IMR-90 (cell line): ENCODE data around the gene SNX33. TPM values are rescaled to one million over a fixed set of nuclear protein-coding genes. Genes with fewer than 3 reads are reported as not detected.

ENCODE experiments used
- ATAC-seq: fragments of 200-7000 bp; cut with Tn5 transposase; 2 replicates; pipeline ENCODE4 v1.9.1; 2020; ENCODE audit warnings: low read depth, mild to moderate bottlenecking, moderate library complexity
- BruUV-seq: library from RNA; stranded (reverse); fragments of 400-500 nt; replicated peaks from 2 replicates; lab custom pipeline; 2021; lab: Mats Ljungman, UMichigan
- CTCF ChIA-PET: fragments of 300-600 bp; formaldehyde crosslinking; extraction: SDS; loops from one replicate; lab custom pipeline; 2021; ENCODE audit warnings: antibody characterized with exemption; lab: Yijun Ruan, JAX
- POLR2A ChIA-PET: fragments of 300-600 bp; sonication (Branson Sonifier 250); formaldehyde crosslinking; loops from one replicate; lab custom pipeline; 2022; ENCODE audit warnings: antibody characterized with exemption; ENCODE audit not compliant: unreplicated experiment; lab: Charles Lee
- DNase-seq: peaks from one replicate; pipeline ENCODE4 v3.0.0; 2013
- H2AFZ ChIP-seq: replicated peaks from 2 replicates; pipeline ENCODE3; 2013; ENCODE audit warnings: low read length, mild to moderate bottlenecking; ENCODE audit not compliant: poor library complexity
- H2AK5ac ChIP-seq: 2 replicates; pipeline ENCODE4 v1.6.1; 2013; ENCODE audit warnings: low read depth, low read length, inconsistent platforms
- H2AK9ac ChIP-seq: replicated peaks from 2 replicates; pipeline ENCODE3; 2013; ENCODE audit warnings: mild to moderate bottlenecking, low read depth, low read length, moderate library complexity; ENCODE audit not compliant: poor library complexity
- H2BK120ac ChIP-seq: 2 replicates; pipeline ENCODE4 v1.6.1; 2013; ENCODE audit warnings: low read depth, low read length, inconsistent platforms
- H2BK15ac ChIP-seq: 3 replicates; pipeline ENCODE4 v1.6.1; 2013; ENCODE audit warnings: low read depth, low read length, inconsistent platforms
- H2BK20ac ChIP-seq: 2 replicates; pipeline ENCODE4 v1.6.1; 2013; ENCODE audit warnings: low read depth, mild to moderate bottlenecking, inconsistent platforms, low read length, moderate library complexity
- H2BK5ac ChIP-seq: 2 replicates; pipeline ENCODE4 v1.6.1; 2013; ENCODE audit warnings: mild to moderate bottlenecking, low read depth, low read length, inconsistent platforms; ENCODE audit not compliant: poor library complexity, severe bottlenecking
- H3K14ac ChIP-seq: replicated peaks from 2 replicates; pipeline ENCODE4 v1.6.1; 2013; ENCODE audit warnings: low read depth, low read length, inconsistent platforms
- H3K18ac ChIP-seq: 2 replicates; pipeline ENCODE4 v1.6.1; 2013; ENCODE audit warnings: low read depth, low read length, control low read depth
- H3K23ac ChIP-seq: 2 replicates; pipeline ENCODE4 v1.6.1; 2013; ENCODE audit warnings: low read depth, low read length, inconsistent platforms
- H3K27ac ChIP-seq: 2 replicates; pipeline ENCODE4 v1.5.1; 2013; ENCODE audit warnings: mild to moderate bottlenecking, control low read depth, low read length; ENCODE audit not compliant: insufficient read depth
- H3K27me3 ChIP-seq: 2 replicates; pipeline ENCODE4 v1.6.1; 2013; ENCODE audit warnings: low read length; ENCODE audit not compliant: control insufficient read depth, insufficient read depth
- H3K36me3 ChIP-seq: 2 replicates; pipeline ENCODE4 v1.6.1; 2013; ENCODE audit warnings: low read length, mixed read lengths; ENCODE audit not compliant: control insufficient read depth, insufficient read depth
- H3K4ac ChIP-seq: 2 replicates; pipeline ENCODE4 v1.6.1; 2013; ENCODE audit warnings: low read depth, low read length, inconsistent platforms
- H3K4me1 ChIP-seq: 2 replicates; pipeline ENCODE4 v1.6.1; 2013; ENCODE audit warnings: low read length, mixed read lengths; ENCODE audit not compliant: control insufficient read depth, insufficient read depth
- H3K4me2 ChIP-seq: 2 replicates; pipeline ENCODE4 v1.6.1; 2013; ENCODE audit warnings: low read depth, mild to moderate bottlenecking, control low read depth, low read length, moderate library complexity
- H3K4me3 ChIP-seq: 2 replicates; pipeline ENCODE4 v1.5.1; 2013; ENCODE audit warnings: low read depth, mild to moderate bottlenecking, control low read depth, low read length, moderate library complexity; ENCODE audit not compliant: insufficient read depth
- H3K56ac ChIP-seq: 2 replicates; pipeline ENCODE4 v1.6.1; 2013; ENCODE audit warnings: low read length, inconsistent platforms; ENCODE audit not compliant: insufficient read depth; ENCODE audit errors: extremely low read depth
- H3K79me1 ChIP-seq, 2 experiments: 2 replicates each; pipeline ENCODE4 v1.6.1; 2013; ENCODE audit warnings: low read length in 2 of 2, inconsistent platforms in 1 of 2, low read depth in 1 of 2
- H3K9ac ChIP-seq: 2 replicates; pipeline ENCODE4 v1.6.1; 2013; ENCODE audit warnings: low read depth, low read length, control low read depth
- H3K9me1 ChIP-seq: 2 replicates; pipeline ENCODE4 v1.6.1; 2013; ENCODE audit warnings: low read length, inconsistent platforms; ENCODE audit not compliant: insufficient read depth
- H3K9me3 ChIP-seq: 2 replicates; pipeline ENCODE4 v1.6.1; 2013; ENCODE audit warnings: low read length; ENCODE audit not compliant: control insufficient read depth, insufficient read depth
- H4K20me1 ChIP-seq: 2 replicates; pipeline ENCODE4 v1.6.1; 2013; ENCODE audit warnings: low read length, inconsistent platforms; ENCODE audit not compliant: insufficient read depth
- H4K5ac ChIP-seq: 2 replicates; pipeline ENCODE4 v1.6.1; 2013; ENCODE audit warnings: mild to moderate bottlenecking, low read depth, low read length, control low read depth
- H4K8ac ChIP-seq, 2 experiments: 2 replicates each; pipeline ENCODE4 v1.6.1; 2013; ENCODE audit warnings: low read depth in 2 of 2, low read length in 2 of 2, control low read depth in 1 of 2, inconsistent platforms in 1 of 2
- H4K91ac ChIP-seq: 2 replicates; pipeline ENCODE4 v1.6.1; 2013; ENCODE audit warnings: low read depth, low read length, inconsistent platforms; ENCODE audit not compliant: insufficient read depth
- CEBPB ChIP-seq: IDR thresholded peaks from 2 replicates; pipeline ENCODE4 v1.6.1; 2012; ENCODE audit warnings: low read depth, low read length, improper control_type of control experiment
- CHD1 ChIP-seq: IDR thresholded peaks from 2 replicates; pipeline ENCODE4 v1.6.1; 2012; ENCODE audit warnings: low read depth, low read length, improper control_type of control experiment
- MAFK ChIP-seq: IDR thresholded peaks from 2 replicates; pipeline ENCODE4 v1.6.1; 2012; ENCODE audit warnings: low read depth, low read length, improper control_type of control experiment
- MAZ ChIP-seq: IDR thresholded peaks from 2 replicates; pipeline ENCODE4 v1.6.1; 2012; ENCODE audit warnings: low read depth, mild to moderate bottlenecking, low read length, improper control_type of control experiment, moderate library complexity, borderline replicate concordance
- MXI1 ChIP-seq: IDR thresholded peaks from 2 replicates; pipeline ENCODE4 v1.6.1; 2012; ENCODE audit warnings: low read depth, mild to moderate bottlenecking, low read length, moderate library complexity, borderline replicate concordance
- NFE2L2 ChIP-seq: fragments of 150-350 bp; IDR thresholded peaks from 2 replicates; pipeline ENCODE4 v1.6.1; 2016; ENCODE audit warnings: low read depth, mild to moderate bottlenecking, low read length
- RAD21 ChIP-seq: IDR thresholded peaks from 2 replicates; pipeline ENCODE4 v1.6.1; 2012; ENCODE audit warnings: low read length, improper control_type of control experiment
- SMC3 ChIP-seq: fragments of 150-350 bp; IDR thresholded peaks from 2 replicates; pipeline ENCODE4 v1.6.1; 2016; ENCODE audit warnings: low read depth, mild to moderate bottlenecking, antibody characterized with exemption, low read length, moderate library complexity
- WGBS, 2 experiments: methylation state at CpG; one replicate each; pipeline versions ENCODE4 v1.1.5 to v1.1.7; 2013; ENCODE audit warnings: missing lambda C conversion rate in 2 of 2; ENCODE audit not compliant: insufficient read length in 1 of 2; ENCODE audit errors: extremely low coverage in 2 of 2; 5-methylcytosine and 5-hydroxymethylcytosine counted together
- dilution Hi-C: fragments of 300-500 bp; cut with HindIII; formaldehyde crosslinking; loops from one replicate; pipeline ENCODE4 v1.14.3; 2018; ENCODE audit warnings: low sequenced_read_pairs; ENCODE audit not compliant: unreplicated experiment
- in situ Hi-C: fragments of 300-500 bp; cut with MboI; formaldehyde crosslinking; loops from 3 replicates; pipeline ENCODE4 v1.14.3; 2019; ENCODE audit warnings: low sequenced_read_pairs, inconsistent platforms, mixed read lengths
- intact Hi-C: fragments of 100-400 bp; cut with micrococcal nuclease; formaldehyde crosslinking; loops from 2 replicates; pipeline ENCODE4 v1.10.0; 2022
- polyA plus RNA-seq, 3 experiments: library from polyadenylated mRNA; depleted of rRNA; stranded (reverse); fragments of >200 nt; gene quantifications; 2 replicates each; pipeline ENCODE4 v1.2.3, GENCODE V29; 2012; ENCODE audit warnings: low replicate concordance in 1 of 3
- total RNA-seq: library from RNA; depleted of rRNA; stranded (reverse); fragments of >200 nt; gene quantifications from 2 replicates; pipeline ENCODE4 v1.2.3, GENCODE V29; 2012
- TF ChIP-seq, protein P1 (sequence below): conservative IDR thresholded peaks from 2 replicates; pipeline ENCODE4 v1.5.1; 2012; ENCODE audit warnings: mild to moderate bottlenecking, low read depth, low read length, improper control_type of control experiment
- TF ChIP-seq, protein P2 (sequence below): fragments of 150-350 bp; IDR thresholded peaks from 2 replicates; pipeline ENCODE4 v1.6.1; 2017; ENCODE audit warnings: mild to moderate bottlenecking, antibody characterized with exemption, low read length, low read depth
- TF ChIP-seq, protein P3 (sequence below): fragments of 150-350 bp; IDR thresholded peaks from 2 replicates; pipeline ENCODE4 v1.6.1; 2016; ENCODE audit warnings: low read depth, mild to moderate bottlenecking, low read length, moderate library complexity, borderline replicate concordance

Gene SNX33
- total and polyA plus RNA-seq, 2 of the 4 experiments (the other 2 are of a cell fraction) = 12.7 to 14.6 TPM

DNA sequence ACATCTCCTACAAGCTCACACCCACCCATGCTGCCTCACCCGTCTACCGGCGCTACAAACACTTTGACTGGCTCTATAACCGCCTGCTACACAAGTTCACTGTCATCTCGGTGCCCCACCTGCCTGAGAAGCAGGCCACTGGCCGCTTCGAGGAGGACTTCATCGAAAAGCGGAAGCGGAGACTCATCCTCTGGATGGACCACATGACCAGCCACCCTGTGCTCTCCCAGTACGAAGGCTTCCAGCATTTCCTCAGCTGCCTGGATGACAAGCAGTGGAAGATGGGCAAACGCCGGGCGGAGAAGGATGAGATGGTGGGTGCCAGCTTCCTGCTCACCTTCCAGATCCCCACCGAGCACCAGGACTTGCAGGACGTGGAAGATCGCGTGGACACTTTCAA lies 2.1 kb downstream of the SNX33 start:
- Histone ChIP-seq H2AK9ac (no peak overlapping the region), H3K4me1 (peaks cover 46% of the 10 kb centered on the region), H4K20me1 (peaks cover 61% of the 10 kb centered on the region), H2AK5ac (peak overlapping the region; percentile 87), H2AFZ (no peak overlapping the region), H3K79me1 (peaks cover 29 to 88% of the 10 kb centered on the region in 2 experiments), H3K4ac (peak overlapping the region; percentile 8; the same call in 1 of the 2 replicates), H3K23ac (no peak overlapping the region), H3K36me3 (peaks cover 39% of the 10 kb centered on the region), H3K18ac (no peak overlapping the region), H4K91ac (no peak overlapping the region), H3K9me3 (no peaks in the 10 kb centered on the region), H3K14ac (peak overlapping the region; percentile 5; the same call in 1 of the 2 replicates), H3K9ac (no peak overlapping the region), H3K27me3 (no peaks in the 10 kb centered on the region), H3K4me3 (peak overlapping the region; percentile 40), H4K8ac (no peak overlapping the region), H3K56ac (no peak overlapping the region), H3K9me1 (peaks cover 43% of the 10 kb centered on the region), H4K5ac (no peak overlapping the region), H2BK20ac (no peak overlapping the region), H2BK5ac (no peak overlapping the region), H3K27ac (no peak overlapping the region), H2BK15ac (no peak overlapping the region), H3K4me2 (peak overlapping the region; percentile 92), H2BK120ac (no peak overlapping the region)
- no TSS peak for BruUV-seq
- DNase-seq = no peak
- ChIA-PET POLR2A (interaction anchor here (1.0 kb wide), 2 partner anchors 11 to 197 kb away, joined by 3 to 12 read pairs; no protein-coding TSS in a partner anchor), CTCF (no interaction called here)
- 90% methylated on average over 11 of the region's 18 CpGs; no CpG with 5 or more reads in 1 of the 2 experiments for WGBS, 2 experiments
- no peak for ATAC-seq
- intact Hi-C loops = no loop called here
- TF ChIP-seq SMC3 = no peak
- TF ChIP-seq, protein P1, sequence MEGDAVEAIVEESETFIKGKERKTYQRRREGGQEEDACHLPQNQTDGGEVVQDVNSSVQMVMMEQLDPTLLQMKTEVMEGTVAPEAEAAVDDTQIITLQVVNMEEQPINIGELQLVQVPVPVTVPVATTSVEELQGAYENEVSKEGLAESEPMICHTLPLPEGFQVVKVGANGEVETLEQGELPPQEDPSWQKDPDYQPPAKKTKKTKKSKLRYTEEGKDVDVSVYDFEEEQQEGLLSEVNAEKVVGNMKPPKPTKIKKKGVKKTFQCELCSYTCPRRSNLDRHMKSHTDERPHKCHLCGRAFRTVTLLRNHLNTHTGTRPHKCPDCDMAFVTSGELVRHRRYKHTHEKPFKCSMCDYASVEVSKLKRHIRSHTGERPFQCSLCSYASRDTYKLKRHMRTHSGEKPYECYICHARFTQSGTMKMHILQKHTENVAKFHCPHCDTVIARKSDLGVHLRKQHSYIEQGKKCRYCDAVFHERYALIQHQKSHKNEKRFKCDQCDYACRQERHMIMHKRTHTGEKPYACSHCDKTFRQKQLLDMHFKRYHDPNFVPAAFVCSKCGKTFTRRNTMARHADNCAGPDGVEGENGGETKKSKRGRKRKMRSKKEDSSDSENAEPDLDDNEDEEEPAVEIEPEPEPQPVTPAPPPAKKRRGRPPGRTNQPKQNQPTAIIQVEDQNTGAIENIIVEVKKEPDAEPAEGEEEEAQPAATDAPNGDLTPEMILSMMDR = no peak
- TF ChIP-seq MAZ = no peak
- no peak for TF ChIP-seq MXI1
- no peak for TF ChIP-seq CHD1
- no peak for TF ChIP-seq MAFK
- TF ChIP-seq, protein P2, sequence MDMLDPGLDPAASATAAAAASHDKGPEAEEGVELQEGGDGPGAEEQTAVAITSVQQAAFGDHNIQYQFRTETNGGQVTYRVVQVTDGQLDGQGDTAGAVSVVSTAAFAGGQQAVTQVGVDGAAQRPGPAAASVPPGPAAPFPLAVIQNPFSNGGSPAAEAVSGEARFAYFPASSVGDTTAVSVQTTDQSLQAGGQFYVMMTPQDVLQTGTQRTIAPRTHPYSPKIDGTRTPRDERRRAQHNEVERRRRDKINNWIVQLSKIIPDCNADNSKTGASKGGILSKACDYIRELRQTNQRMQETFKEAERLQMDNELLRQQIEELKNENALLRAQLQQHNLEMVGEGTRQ = no peak
- TF ChIP-seq, protein P3, sequence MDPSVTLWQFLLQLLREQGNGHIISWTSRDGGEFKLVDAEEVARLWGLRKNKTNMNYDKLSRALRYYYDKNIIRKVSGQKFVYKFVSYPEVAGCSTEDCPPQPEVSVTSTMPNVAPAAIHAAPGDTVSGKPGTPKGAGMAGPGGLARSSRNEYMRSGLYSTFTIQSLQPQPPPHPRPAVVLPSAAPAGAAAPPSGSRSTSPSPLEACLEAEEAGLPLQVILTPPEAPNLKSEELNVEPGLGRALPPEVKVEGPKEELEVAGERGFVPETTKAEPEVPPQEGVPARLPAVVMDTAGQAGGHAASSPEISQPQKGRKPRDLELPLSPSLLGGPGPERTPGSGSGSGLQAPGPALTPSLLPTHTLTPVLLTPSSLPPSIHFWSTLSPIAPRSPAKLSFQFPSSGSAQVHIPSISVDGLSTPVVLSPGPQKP = no peak
- TF ChIP-seq NFE2L2 = no peak
- no peak for TF ChIP-seq RAD21
- no peak for TF ChIP-seq CEBPB
- dilution Hi-C loops = no loop called here
- in situ Hi-C loops = no loop called here
